ENCODE results near the gene PLEKHH2.
"Not testable (repeated sequence)": the region's sequence is repeated elsewhere in the genome, so short reads cannot be mapped to it uniquely, and the experiment has no call there.

The PLEKHH2 gene

GRCh38 chr2:43724728-43725526 is 87.9 kb downstream of the PLEKHH2 start:
- Histone ChIP-seq H3K79me2 (ENCODE audit: insufficient read depth, low read length) (no peaks in the 10 kb centered on the region), H3K36me3 (ENCODE audit: insufficient read depth, low read length) (no peaks in the 10 kb centered on the region), H3K27ac (ENCODE audit: low read length) (no peak overlapping the region), H3K4me2 (ENCODE audit: insufficient read depth, low read length) (no peak overlapping the region), H3K4me3 (ENCODE audit: low read depth in 1 of 2, low read length in 2 of 2) (no peak overlapping the region), H3K27me3 (ENCODE audit: insufficient read depth, low read length, poor library complexity) (peaks cover 15% of the 10 kb centered on the region), H3K4me1 (ENCODE audit: insufficient read depth, low read length) (no peaks in the 10 kb centered on the region), H3K9ac (ENCODE audit: low read depth, low read length) (no peak overlapping the region), H4K20me1 (ENCODE audit: insufficient read depth, low read length) (no peaks in the 10 kb centered on the region), H3K9me3 (ENCODE audit: insufficient read depth, low read length, severe bottlenecking) (no peaks in the 10 kb centered on the region), H2AFZ (ENCODE audit: low read depth, low read length) (no peak overlapping the region)
- no peak for TF ChIP-seq EZH2 (IDR thresholded peaks at IDR 0.05; ENCODE audit: borderline replicate concordance, low read depth, low read length, severe bottlenecking)
- DNase-seq (no peak), ATAC-seq (ENCODE audit: insufficient read depth, low read depth) (no peak)

GRCh38 chr2:43725711-43726246 is 88.7 kb downstream of the PLEKHH2 start:
- Histone ChIP-seq H3K27ac (ENCODE audit: low read length) (no peak overlapping the region), H3K79me2 (ENCODE audit: insufficient read depth, low read length) (no peaks in the 10 kb centered on the region), H3K4me3 (ENCODE audit: low read depth in 1 of 2, low read length in 2 of 2) (no peak overlapping the region), H3K9me3 (ENCODE audit: insufficient read depth, low read length, severe bottlenecking) (no peaks in the 10 kb centered on the region), H3K4me1 (ENCODE audit: insufficient read depth, low read length) (no peaks in the 10 kb centered on the region), H4K20me1 (ENCODE audit: insufficient read depth, low read length) (no peaks in the 10 kb centered on the region), H3K4me2 (ENCODE audit: insufficient read depth, low read length) (no peak overlapping the region), H3K36me3 (ENCODE audit: insufficient read depth, low read length) (no peaks in the 10 kb centered on the region), H3K9ac (ENCODE audit: low read depth, low read length) (no peak overlapping the region), H3K27me3 (ENCODE audit: insufficient read depth, low read length, poor library complexity) (peaks cover 15% of the 10 kb centered on the region), H2AFZ (ENCODE audit: low read depth, low read length) (no peak overlapping the region)
- DNase-seq: no peak
- ATAC-seq (ENCODE audit: insufficient read depth, low read depth): no peak
- TF ChIP-seq CTCF (IDR thresholded peaks at IDR 0.05; ENCODE audit: borderline replicate concordance, extremely low read depth, low read length, poor library complexity, severe bottlenecking): no peak
- TF ChIP-seq EZH2 (IDR thresholded peaks at IDR 0.05; ENCODE audit: borderline replicate concordance, low read depth, low read length, severe bottlenecking): no peak

- DNase-seq: not testable (repeated sequence)
Observed at GRCh38 chr2:43726961-43727633, 90.0 kb downstream of the PLEKHH2 start.

GRCh38 chr2:43727634-43728014 is 90.6 kb downstream of the PLEKHH2 start:
- Histone ChIP-seq H3K27me3 (ENCODE audit: insufficient read depth, low read length, poor library complexity) (peaks cover 18% of the 10 kb centered on the region), H3K36me3 (ENCODE audit: insufficient read depth, low read length) (no peaks in the 10 kb centered on the region), H3K4me3 (ENCODE audit: low read depth in 1 of 2, low read length in 2 of 2) (no peak overlapping the region), H3K9me3 (ENCODE audit: insufficient read depth, low read length, severe bottlenecking) (no peaks in the 10 kb centered on the region), H3K9ac (ENCODE audit: low read depth, low read length) (no peak overlapping the region), H3K79me2 (ENCODE audit: insufficient read depth, low read length) (no peaks in the 10 kb centered on the region), H3K4me1 (ENCODE audit: insufficient read depth, low read length) (no peaks in the 10 kb centered on the region), H3K4me2 (ENCODE audit: insufficient read depth, low read length) (no peak overlapping the region), H3K27ac (ENCODE audit: low read length) (no peak overlapping the region), H4K20me1 (ENCODE audit: insufficient read depth, low read length) (no peaks in the 10 kb centered on the region), H2AFZ (ENCODE audit: low read depth, low read length) (no peak overlapping the region)
- TF ChIP-seq CTCF (IDR thresholded peaks at IDR 0.05; ENCODE audit: borderline replicate concordance, extremely low read depth, low read length, poor library complexity, severe bottlenecking): no peak
- TF ChIP-seq EZH2 (IDR thresholded peaks at IDR 0.05; ENCODE audit: borderline replicate concordance, low read depth, low read length, severe bottlenecking): no peak
- DNase-seq: no peak
- ATAC-seq (ENCODE audit: insufficient read depth, low read depth): no peak

More at GRCh38 chr2:43726961-43727633, 90.0 kb downstream of the PLEKHH2 start:
- not testable (repeated sequence) for H4K20me1 ChIP-seq (ENCODE audit: insufficient read depth, low read length); H3K4me1 ChIP-seq (ENCODE audit: insufficient read depth, low read length); H3K9me3 ChIP-seq (ENCODE audit: insufficient read depth, low read length, severe bottlenecking); H3K27ac ChIP-seq (ENCODE audit: low read length); H3K79me2 ChIP-seq (ENCODE audit: insufficient read depth, low read length); H3K4me3 ChIP-seq (ENCODE audit: low read depth in 1 of 2, low read length in 2 of 2); H3K4me2 ChIP-seq (ENCODE audit: insufficient read depth, low read length); H3K36me3 ChIP-seq (ENCODE audit: insufficient read depth, low read length); H3K9ac ChIP-seq (ENCODE audit: low read depth, low read length); H2AFZ ChIP-seq (ENCODE audit: low read depth, low read length); ATAC-seq (ENCODE audit: insufficient read depth, low read depth)
- peaks cover 18% of the 10 kb centered on the region for H3K27me3 ChIP-seq (ENCODE audit: insufficient read depth, low read length, poor library complexity)

All from DND-41 (cell line).